OCI-LY1 (cell line): Measurements from ENCODE around the gene SKAP2.

ENCODE experiments used
- H2AFZ ChIP-seq: fragments of 200-600 bp; sonication (generic), shearing (Covaris generic); 2 replicates; pipeline ENCODE4 v1.6.0; 2014; ENCODE audit warnings: antibody characterized with exemption, mild to moderate bottlenecking, low read length
- H3F3A ChIP-seq: fragments of 200-600 bp; sonication (generic), shearing (Covaris generic); 2 replicates; pipeline ENCODE4 v1.6.0; 2014; ENCODE audit warnings: mild to moderate bottlenecking, antibody characterized with exemption, low read length, moderate library complexity; ENCODE audit not compliant: insufficient read depth
- H3K27ac ChIP-seq: fragments of 200-600 bp; sonication (generic); 2 replicates; pipeline ENCODE4 v1.5.1; 2014; ENCODE audit warnings: low read length, mixed run types, mild to moderate bottlenecking, low read depth; ENCODE audit not compliant: poor library complexity, severe bottlenecking
- H3K27me3 ChIP-seq: fragments of 200-600 bp; sonication (generic); 2 replicates; pipeline ENCODE4 v1.6.0; 2014; ENCODE audit warnings: antibody characterized with exemption, mild to moderate bottlenecking, low read length, moderate library complexity; ENCODE audit not compliant: insufficient read depth
- H3K36me3 ChIP-seq: fragments of 200-600 bp; sonication (generic); 2 replicates; pipeline ENCODE4 v1.6.1; 2014; ENCODE audit warnings: mild to moderate bottlenecking, antibody characterized with exemption, low read length, moderate library complexity, mixed read lengths; ENCODE audit not compliant: insufficient read depth
- H3K4me1 ChIP-seq: fragments of 200-600 bp; sonication (generic); 2 replicates; pipeline ENCODE4 v1.5.1; 2014; ENCODE audit warnings: mild to moderate bottlenecking, low read length, moderate library complexity; ENCODE audit not compliant: insufficient read depth, severe bottlenecking
- H3K4me2 ChIP-seq: fragments of 200-600 bp; sonication (generic), shearing (Covaris generic); 2 replicates; pipeline ENCODE4 v1.6.1; 2014; ENCODE audit warnings: low read length
- H3K4me3 ChIP-seq: fragments of 200-600 bp; sonication (generic); 2 replicates; pipeline ENCODE4 v1.5.1; 2014; ENCODE audit warnings: low read length, low read depth, mild to moderate bottlenecking, mixed read lengths; ENCODE audit not compliant: poor library complexity, severe bottlenecking
- H3K79me2 ChIP-seq: fragments of 200-600 bp; shearing (Covaris generic); 2 replicates; pipeline ENCODE4 v1.6.1; 2016; ENCODE audit warnings: mixed run types, low read length, mixed read lengths; ENCODE audit not compliant: insufficient read depth
- H3K9ac ChIP-seq: fragments of 200-600 bp; sonication (generic), shearing (Covaris generic); 2 replicates; pipeline ENCODE4 v1.6.1; 2014; ENCODE audit warnings: mild to moderate bottlenecking, low read length, mixed read lengths
- H3K9me2 ChIP-seq: fragments of 200-600 bp; sonication (generic), shearing (Covaris generic); 2 replicates; pipeline ENCODE4 v1.6.1; 2014; ENCODE audit warnings: low read depth, mild to moderate bottlenecking, low read length, mixed read lengths
- H3K9me3 ChIP-seq: fragments of 200-600 bp; shearing (Covaris generic); 2 replicates; pipeline ENCODE4 v1.6.1; 2014; ENCODE audit warnings: low read length, mixed read lengths
- H4K20me1 ChIP-seq: fragments of 200-600 bp; sonication (generic), shearing (Covaris generic); 2 replicates; pipeline ENCODE4 v1.6.0; 2016; ENCODE audit warnings: mild to moderate bottlenecking, low read length; ENCODE audit not compliant: insufficient read depth
- CTCF ChIP-seq: fragments of 200-600 bp; sonication (generic), shearing (Covaris generic); IDR thresholded peaks from 2 replicates; pipeline ENCODE4 v1.5.1; 2017; ENCODE audit warnings: mild to moderate bottlenecking, antibody characterized with exemption, low read length, moderate library complexity, mixed read lengths
- EZH2 ChIP-seq: fragments of 200-600 bp; sonication (generic), shearing (Covaris generic); IDR thresholded peaks from 2 replicates; pipeline ENCODE4 v1.8.0; 2017; ENCODE audit warnings: borderline replicate concordance, mixed run types, mild to moderate bottlenecking, antibody characterized with exemption, low read length, moderate library complexity, mixed read lengths

Gene SKAP2

DNA sequence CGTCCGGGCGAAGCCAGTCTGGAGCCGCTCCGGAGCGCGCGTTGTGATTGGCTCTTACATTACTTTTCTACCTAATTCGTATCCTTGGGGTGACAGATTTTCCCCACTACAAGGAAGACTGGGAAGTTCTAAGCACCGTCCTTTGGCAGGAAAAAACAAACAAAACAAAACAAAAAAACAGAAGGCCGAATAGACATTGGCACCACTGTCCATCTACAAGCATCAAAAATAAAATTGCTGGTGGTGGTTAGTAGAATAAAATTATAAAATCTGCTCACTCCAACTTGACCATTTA is 651 bp upstream of the SKAP2 start:
- H2AFZ ChIP-seq: peak overlapping the region; percentile 62
- peaks cover 30% of the 10 kb centered on the region for H3K4me1 ChIP-seq
- no peaks in the 10 kb centered on the region for H3K36me3 ChIP-seq
- no peaks in the 10 kb centered on the region for H3F3A ChIP-seq
- H3K9me2 ChIP-seq: no peaks in the 10 kb centered on the region
- peak overlapping the region; percentile 76 for H3K4me2 ChIP-seq
- H3K79me2 ChIP-seq: no peaks in the 10 kb centered on the region; the same call in 1 of the 2 replicates
- H3K9me3 ChIP-seq: no peaks in the 10 kb centered on the region
- H3K27ac ChIP-seq: peak overlapping the region; percentile 36
- H4K20me1 ChIP-seq: no peaks in the 10 kb centered on the region
- peak overlapping the region; percentile 73 for H3K4me3 ChIP-seq
- H3K27me3 ChIP-seq: no peaks in the 10 kb centered on the region
- H3K9ac ChIP-seq: peak overlapping the region; percentile 73
- TF ChIP-seq CTCF (no peak), EZH2 (no peak)

DNA sequence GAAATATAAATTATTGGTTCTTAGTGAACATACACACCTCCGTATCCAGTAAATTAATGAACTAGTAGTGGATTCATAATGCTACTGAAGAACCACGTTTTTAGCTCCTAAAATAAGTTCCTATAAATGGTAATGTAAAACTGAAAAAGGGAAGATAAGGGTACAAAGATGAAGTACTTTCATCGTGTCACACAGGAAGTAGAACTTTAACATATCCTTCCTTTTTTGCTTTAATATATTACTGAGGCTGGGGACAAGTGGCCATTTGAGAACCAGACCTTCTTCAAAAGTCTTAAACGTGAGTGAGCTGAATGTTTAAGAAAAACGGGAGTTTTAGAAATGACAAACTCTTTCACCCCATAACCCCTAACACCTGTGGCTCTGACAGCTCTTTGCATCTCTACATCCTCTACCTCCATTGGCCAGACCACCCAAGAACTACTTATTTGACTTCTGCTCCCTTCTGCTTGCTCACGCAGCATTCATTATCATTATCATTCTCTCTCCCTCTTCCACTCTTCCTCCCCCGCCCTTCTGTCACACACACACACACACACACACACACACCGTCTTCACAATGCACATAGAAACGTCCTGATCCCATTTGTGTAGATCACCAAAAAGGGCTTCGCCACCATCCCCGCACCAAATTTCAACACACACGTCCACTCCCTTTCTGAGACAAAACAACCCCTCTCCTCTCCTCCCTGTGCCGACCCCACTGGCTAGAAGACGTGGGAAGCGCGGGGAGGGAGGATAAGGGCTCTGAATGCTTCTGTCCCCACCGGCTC is 677 bp downstream of the SKAP2 start:
- Histone ChIP-seq H4K20me1 (no peaks in the 10 kb centered on the region), H2AFZ (peak overlapping the region; percentile 11; the same call in 1 of the 2 replicates), H3F3A (no peaks in the 10 kb centered on the region), H3K4me2 (peak overlapping the region; percentile 76), H3K79me2 (no peaks in the 10 kb centered on the region; the same call in 1 of the 2 replicates), H3K4me3 (peak overlapping the region; percentile 73), H3K9me3 (no peaks in the 10 kb centered on the region), H3K36me3 (no peaks in the 10 kb centered on the region), H3K9ac (peak overlapping the region; percentile 73), H3K27me3 (no peaks in the 10 kb centered on the region), H3K27ac (peak overlapping the region; percentile 36), H3K9me2 (no peaks in the 10 kb centered on the region), H3K4me1 (peaks cover 30% of the 10 kb centered on the region)
- no peak for TF ChIP-seq CTCF

DNA sequence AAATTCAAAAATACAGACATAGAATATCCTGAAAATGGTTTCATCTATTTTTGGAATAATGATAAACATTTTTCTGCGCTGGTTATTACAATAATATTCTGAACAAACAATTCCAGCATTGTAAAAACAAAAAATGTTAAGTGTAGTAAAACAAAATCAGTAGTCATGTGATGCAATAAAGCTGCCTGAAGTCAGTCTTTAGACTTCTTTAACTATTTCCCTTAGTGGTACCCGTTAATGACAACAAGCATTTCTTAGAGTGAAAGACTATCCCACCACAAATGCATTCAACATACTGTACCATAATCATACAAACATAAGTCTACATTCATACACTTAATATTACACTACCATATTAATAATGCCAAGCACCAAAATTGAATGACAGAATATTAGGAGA is 1.6 kb downstream of the SKAP2 start:
- Histone ChIP-seq H3K4me3 (peak overlapping the region; percentile 73), H3K4me1 (peaks cover 38% of the 10 kb centered on the region), H3K27me3 (no peaks in the 10 kb centered on the region), H3K9ac (no peak overlapping the region), H3F3A (no peaks in the 10 kb centered on the region), H3K36me3 (no peaks in the 10 kb centered on the region), H3K27ac (no peak overlapping the region), H2AFZ (no peak overlapping the region), H4K20me1 (no peaks in the 10 kb centered on the region), H3K9me2 (no peaks in the 10 kb centered on the region), H3K9me3 (no peaks in the 10 kb centered on the region), H3K4me2 (peak overlapping the region; percentile 76; the same call in 1 of the 2 replicates), H3K79me2 (no peaks in the 10 kb centered on the region; the same call in 1 of the 2 replicates)
- TF ChIP-seq CTCF (no peak), EZH2 (no peak)
